Measurements from ENCODE around the gene CAPN6. TPM values are rescaled to one million over a fixed set of nuclear protein-coding genes. Genes with fewer than 3 reads are reported as not detected.

Gene CAPN6
- total and polyA plus RNA-seq, 10 of the 15 experiments (the other 5 are each of a cell fraction or from before 2014, with no cell fraction given), result not detected

DNA sequence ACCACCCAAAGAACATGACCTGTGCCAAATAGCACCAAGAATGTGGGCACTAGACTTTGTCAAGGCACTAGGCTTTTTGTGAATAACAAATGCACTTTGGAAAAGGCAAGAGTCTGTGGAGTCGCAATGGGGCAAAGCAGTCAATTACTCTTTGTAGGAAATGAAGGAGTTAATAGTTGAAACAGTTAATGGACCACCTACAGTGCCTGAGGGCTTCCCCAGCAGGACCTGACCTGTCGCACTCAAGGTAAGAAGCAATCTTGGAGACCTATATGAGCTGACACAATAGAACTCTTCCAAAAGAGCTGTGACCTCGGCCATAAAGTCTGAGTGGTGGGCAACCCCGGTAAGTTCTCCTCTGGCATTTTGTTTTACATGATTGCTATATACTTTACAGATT is 49.2 kb upstream of the CAPN6 start:
- ATAC-seq (no peak), DNase-seq (ENCODE audit: low read depth, low spot score) (no peak), FAIRE-seq (no peak)
- Histone ChIP-seq H3K27ac (ENCODE audit: control insufficient read depth, insufficient read depth) (no peak overlapping the region), H3K27me3 (replicated peaks in 1 of 2; ENCODE audit: control insufficient read depth in 2 of 2, insufficient read depth in 2 of 2, low read length in 1 of 2) (no peaks in the 10 kb centered on the region), H3K9me3 (replicated peaks; ENCODE audit: control insufficient read depth, insufficient read depth, low read length) (no peaks in the 10 kb centered on the region), H3K4me3 (no peak overlapping the region), H3K9ac (ENCODE audit: control insufficient read depth, insufficient read depth, low read length) (no peak overlapping the region), H3K4me1 (ENCODE audit: control insufficient read depth, insufficient read depth, low read length) (no peaks in the 10 kb centered on the region), H3K4me2 (ENCODE audit: control insufficient read depth, insufficient read depth) (no peak overlapping the region), H3K36me3 (ENCODE audit: control insufficient read depth in 2 of 2, insufficient read depth in 2 of 2, low read length in 1 of 2) (no peaks in the 10 kb centered on the region), H2AFZ (ENCODE audit: control insufficient read depth, low read depth, low read length) (no peak overlapping the region), H4K20me1 (ENCODE audit: control insufficient read depth, insufficient read depth) (no peaks in the 10 kb centered on the region), H3K79me2 (ENCODE audit: control insufficient read depth, insufficient read depth, low read length) (no peaks in the 10 kb centered on the region)
- BruUV-seq (replicated peaks), result no TSS peak
- in situ Hi-C loops (cut with MboI) (no loop called here), intact Hi-C loops (cut with micrococcal nuclease; ENCODE audit: unreplicated experiment) (no loop called here)
- ChIA-PET RAD21 (ENCODE audit: unreplicated experiment) (no interaction called here), SMC1A (ENCODE audit: uncharacterized antibody, unreplicated experiment) (no interaction called here), CTCF (interaction anchor here (1.4 kb wide), 1 partner anchor 126 kb away, joined by 3 read pairs; no protein-coding TSS in a partner anchor), POLR2A (no interaction called here)
- TF ChIP-seq FOXM1 (IDR thresholded peaks at IDR 0.05; ENCODE audit: low read depth, low read length) (no peak), HDAC2 (IDR thresholded peaks at IDR 0.05) (no peak), NR2F1 (conservative IDR thresholded peaks at IDR 0.05) (no peak), ZBED1 (IDR thresholded peaks at IDR 0.05; ENCODE audit: borderline replicate concordance) (no peak)
- TF ChIP-seq, protein P1, sequence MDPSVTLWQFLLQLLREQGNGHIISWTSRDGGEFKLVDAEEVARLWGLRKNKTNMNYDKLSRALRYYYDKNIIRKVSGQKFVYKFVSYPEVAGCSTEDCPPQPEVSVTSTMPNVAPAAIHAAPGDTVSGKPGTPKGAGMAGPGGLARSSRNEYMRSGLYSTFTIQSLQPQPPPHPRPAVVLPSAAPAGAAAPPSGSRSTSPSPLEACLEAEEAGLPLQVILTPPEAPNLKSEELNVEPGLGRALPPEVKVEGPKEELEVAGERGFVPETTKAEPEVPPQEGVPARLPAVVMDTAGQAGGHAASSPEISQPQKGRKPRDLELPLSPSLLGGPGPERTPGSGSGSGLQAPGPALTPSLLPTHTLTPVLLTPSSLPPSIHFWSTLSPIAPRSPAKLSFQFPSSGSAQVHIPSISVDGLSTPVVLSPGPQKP (IDR thresholded peaks at IDR 0.05; ENCODE audit: low read depth, low read length), result no peak
- TF ChIP-seq, protein P2, sequence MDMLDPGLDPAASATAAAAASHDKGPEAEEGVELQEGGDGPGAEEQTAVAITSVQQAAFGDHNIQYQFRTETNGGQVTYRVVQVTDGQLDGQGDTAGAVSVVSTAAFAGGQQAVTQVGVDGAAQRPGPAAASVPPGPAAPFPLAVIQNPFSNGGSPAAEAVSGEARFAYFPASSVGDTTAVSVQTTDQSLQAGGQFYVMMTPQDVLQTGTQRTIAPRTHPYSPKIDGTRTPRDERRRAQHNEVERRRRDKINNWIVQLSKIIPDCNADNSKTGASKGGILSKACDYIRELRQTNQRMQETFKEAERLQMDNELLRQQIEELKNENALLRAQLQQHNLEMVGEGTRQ (IDR thresholded peaks at IDR 0.05; ENCODE audit: borderline replicate concordance, low read depth, low read length), result no peak
- 13% methylated on average over 4 of the region's 4 CpGs for WGBS (ENCODE audit: insufficient coverage, insufficient replicate concordance, low lambda C conversion rate, missing lambda C conversion rate)

DNA sequence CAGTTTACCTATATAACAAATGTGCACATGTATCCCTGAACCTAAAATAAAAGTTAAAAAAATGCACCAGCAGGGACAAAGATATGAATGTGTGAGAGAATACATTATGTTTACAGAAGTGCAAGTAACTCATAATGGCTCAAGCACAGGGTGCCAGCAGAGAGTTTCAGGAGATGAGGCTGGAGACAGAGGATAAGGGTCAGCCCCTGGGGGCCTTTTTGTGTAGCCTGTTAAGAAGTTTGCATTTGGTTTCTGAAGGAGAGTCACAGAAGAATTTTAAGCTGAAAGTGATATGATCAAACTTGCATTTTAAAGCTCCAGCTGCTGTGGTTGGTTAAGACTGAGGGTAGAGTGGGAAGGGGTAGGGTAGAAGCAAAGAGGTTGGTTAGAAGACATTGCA is 48.6 kb upstream of the CAPN6 start:
- SMC1A ChIA-PET (ENCODE audit: uncharacterized antibody, unreplicated experiment), result no interaction called here
- H3K4me3 ChIP-seq, result no peak overlapping the region
- no peak for ATAC-seq
- no peaks in the 10 kb centered on the region for H3K27me3 ChIP-seq (replicated peaks in 1 of 2; ENCODE audit: control insufficient read depth in 2 of 2, insufficient read depth in 2 of 2, low read length in 1 of 2)
- H4K20me1 ChIP-seq (ENCODE audit: control insufficient read depth, insufficient read depth), result no peaks in the 10 kb centered on the region
- H3K27ac ChIP-seq (ENCODE audit: control insufficient read depth, insufficient read depth), result no peak overlapping the region
- in situ Hi-C loops (cut with MboI) (no loop called here), intact Hi-C loops (cut with micrococcal nuclease; ENCODE audit: unreplicated experiment) (no loop called here)
- POLR2A ChIA-PET, result no interaction called here
- H3K36me3 ChIP-seq (ENCODE audit: control insufficient read depth in 2 of 2, insufficient read depth in 2 of 2, low read length in 1 of 2), result no peaks in the 10 kb centered on the region
- H2AFZ ChIP-seq (ENCODE audit: control insufficient read depth, low read depth, low read length), result no peak overlapping the region
- H3K4me2 ChIP-seq (ENCODE audit: control insufficient read depth, insufficient read depth), result no peak overlapping the region
- H3K79me2 ChIP-seq (ENCODE audit: control insufficient read depth, insufficient read depth, low read length), result no peaks in the 10 kb centered on the region
- H3K4me1 ChIP-seq (ENCODE audit: control insufficient read depth, insufficient read depth, low read length), result no peaks in the 10 kb centered on the region
- CTCF ChIA-PET, result interaction anchor here (1.4 kb wide), 1 partner anchor 127 kb away, joined by 3 read pairs; no protein-coding TSS in a partner anchor
- H3K9ac ChIP-seq (ENCODE audit: control insufficient read depth, insufficient read depth, low read length), result no peak overlapping the region
- no peaks in the 10 kb centered on the region for H3K9me3 ChIP-seq (replicated peaks; ENCODE audit: control insufficient read depth, insufficient read depth, low read length)
- no peak for DNase-seq (ENCODE audit: low read depth, low spot score)
- no TSS peak for BruUV-seq (replicated peaks)
- RAD21 ChIA-PET (ENCODE audit: unreplicated experiment), result no interaction called here
- no peak for FAIRE-seq
- no peak for TF ChIP-seq LARP7 (IDR thresholded peaks at IDR 0.05)
- TF ChIP-seq, protein P3, sequence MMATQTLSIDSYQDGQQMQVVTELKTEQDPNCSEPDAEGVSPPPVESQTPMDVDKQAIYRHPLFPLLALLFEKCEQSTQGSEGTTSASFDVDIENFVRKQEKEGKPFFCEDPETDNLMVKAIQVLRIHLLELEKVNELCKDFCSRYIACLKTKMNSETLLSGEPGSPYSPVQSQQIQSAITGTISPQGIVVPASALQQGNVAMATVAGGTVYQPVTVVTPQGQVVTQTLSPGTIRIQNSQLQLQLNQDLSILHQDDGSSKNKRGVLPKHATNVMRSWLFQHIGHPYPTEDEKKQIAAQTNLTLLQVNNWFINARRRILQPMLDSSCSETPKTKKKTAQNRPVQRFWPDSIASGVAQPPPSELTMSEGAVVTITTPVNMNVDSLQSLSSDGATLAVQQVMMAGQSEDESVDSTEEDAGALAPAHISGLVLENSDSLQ (IDR thresholded peaks at IDR 0.05), result no peak
- TF ChIP-seq SUPT20H (IDR thresholded peaks at IDR 0.05; ENCODE audit: borderline replicate concordance, control insufficient read depth, low read depth, low read length), result no peak
- TF ChIP-seq CEBPB (IDR thresholded peaks at IDR 0.05; ENCODE audit: borderline replicate concordance in 1 of 2, low read depth in 2 of 2, low read length in 2 of 2), result no peak
- TF ChIP-seq IKZF1 (conservative IDR thresholded peaks at IDR 0.05), result no peak
- no peak for TF ChIP-seq BCL11A (IDR thresholded peaks at IDR 0.05; ENCODE audit: low read depth, low read length)
- no peak for TF ChIP-seq YY1 (IDR thresholded peaks at IDR 0.05; ENCODE audit: low read depth, low read length)
- no peak for TF ChIP-seq SMAD1 (IDR thresholded peaks at IDR 0.05; ENCODE audit: low read depth, partially characterized antibody)
- no peak for TF ChIP-seq SREBF1 (IDR thresholded peaks at IDR 0.05; ENCODE audit: low read length)
- TF ChIP-seq, protein P4, sequence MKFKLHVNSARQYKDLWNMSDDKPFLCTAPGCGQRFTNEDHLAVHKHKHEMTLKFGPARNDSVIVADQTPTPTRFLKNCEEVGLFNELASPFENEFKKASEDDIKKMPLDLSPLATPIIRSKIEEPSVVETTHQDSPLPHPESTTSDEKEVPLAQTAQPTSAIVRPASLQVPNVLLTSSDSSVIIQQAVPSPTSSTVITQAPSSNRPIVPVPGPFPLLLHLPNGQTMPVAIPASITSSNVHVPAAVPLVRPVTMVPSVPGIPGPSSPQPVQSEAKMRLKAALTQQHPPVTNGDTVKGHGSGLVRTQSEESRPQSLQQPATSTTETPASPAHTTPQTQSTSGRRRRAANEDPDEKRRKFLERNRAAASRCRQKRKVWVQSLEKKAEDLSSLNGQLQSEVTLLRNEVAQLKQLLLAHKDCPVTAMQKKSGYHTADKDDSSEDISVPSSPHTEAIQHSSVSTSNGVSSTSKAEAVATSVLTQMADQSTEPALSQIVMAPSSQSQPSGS (IDR thresholded peaks at IDR 0.05; ENCODE audit: low read length), result no peak
